H1 (cell line): ENCODE measurements around the gene MCC.

Experiments used
- ATF2 ChIP-seq: IDR thresholded peaks from 2 replicates; pipeline ENCODE4 v1.6.1; 2012; ENCODE audit warnings: low read length, inconsistent platforms
- BACH1 ChIP-seq: IDR thresholded peaks from 2 replicates; pipeline ENCODE4 v1.6.1; 2012; ENCODE audit warnings: low read length, improper control_type of control experiment
- CEBPB ChIP-seq: IDR thresholded peaks from 2 replicates; pipeline ENCODE4 v1.6.1; 2012; ENCODE audit warnings: low read depth, low read length
- CREB1 ChIP-seq: IDR thresholded peaks from 2 replicates; pipeline ENCODE4 v1.6.1; 2012; ENCODE audit warnings: inconsistent platforms
- CTCF ChIP-seq, 3 experiments: IDR thresholded peaks; 1 replicate in 2 of 3; 2 replicates in 1 of 3; pipeline versions ENCODE4 v1.5.1 to v1.6.1; 2011; ENCODE audit warnings: low read length in 3 of 3, mild to moderate bottlenecking in 3 of 3, inconsistent platforms in 2 of 3, low read depth in 1 of 3, moderate library complexity in 1 of 3; ENCODE audit not compliant: insufficient read depth in 1 of 3; ENCODE audit errors: control extremely low read depth in 1 of 3
- EZH2 ChIP-seq: fragments of 200-600 bp; sonication (generic); IDR thresholded peaks from 2 replicates; pipeline ENCODE4 v1.7.1; 2012; ENCODE audit warnings: low read depth, mild to moderate bottlenecking, moderate library complexity, low read length, inconsistent platforms; ENCODE audit not compliant: severe bottlenecking
- KDM1A ChIP-seq: fragments of 200-600, 300-600 bp; sonication (generic); IDR thresholded peaks from 2 replicates; pipeline ENCODE4 v1.7.1; 2016; ENCODE audit warnings: mild to moderate bottlenecking, low read length, borderline replicate concordance
- NRF1 ChIP-seq: IDR thresholded peaks from 2 replicates; pipeline ENCODE4 v1.6.1; 2011; ENCODE audit warnings: mild to moderate bottlenecking, low read depth, low read length, improper control_type of control experiment
- POLR2A ChIP-seq, 2 experiments: IDR thresholded peaks; 1 replicate in 1 of 2; 2 replicates in 1 of 2; pipeline ENCODE4 v1.6.1; 2011; ENCODE audit warnings: low read depth in 2 of 2, low read length in 2 of 2, mild to moderate bottlenecking in 2 of 2; ENCODE audit errors: control extremely low read depth in 1 of 2
- RFX5 ChIP-seq: IDR thresholded peaks from 2 replicates; pipeline ENCODE4 v1.6.1; 2011; ENCODE audit warnings: low read depth, low read length, improper control_type of control experiment, borderline replicate concordance
- SIN3A ChIP-seq, 2 experiments: IDR thresholded peaks in 1 of 2; conservative IDR thresholded peaks in 1 of 2; 2 replicates each; pipeline ENCODE4 v1.6.1; 2011 to 2012; ENCODE audit warnings: low read length in 2 of 2, improper control_type of control experiment in 1 of 2, low read depth in 1 of 2, mild to moderate bottlenecking in 1 of 2
- SUZ12 ChIP-seq: fragments of 200-600 bp; sonication (generic); IDR thresholded peaks from 2 replicates; pipeline ENCODE4 v1.6.1; 2012; ENCODE audit warnings: mild to moderate bottlenecking, inconsistent platforms, low read length, moderate library complexity, mixed read lengths
- ZNF274 ChIP-seq: IDR thresholded peaks from 2 replicates; pipeline ENCODE4 v1.7.0; 2012; ENCODE audit warnings: low read length, borderline replicate concordance; ENCODE audit errors: extremely low read depth

GRCh38 chr5:113295111-113295539, 193.1 kb downstream of the MCC start:
- TF ChIP-seq POLR2A (IDR thresholded peaks at IDR 0.05; ENCODE audit: control extremely low read depth in 1 of 2, low read depth in 2 of 2, low read length in 2 of 2): no peak
- TF ChIP-seq CTCF (IDR thresholded peaks at IDR 0.05; ENCODE audit: control extremely low read depth in 1 of 3, insufficient read depth in 1 of 3, low read depth in 1 of 3, low read length in 3 of 3): no peak
- no peak for TF ChIP-seq CEBPB
- TF ChIP-seq KDM1A: no peak
- no peak for TF ChIP-seq ATF2
- TF ChIP-seq SUZ12: no peak
- no peak for TF ChIP-seq SIN3A (conservative IDR thresholded peaks at IDR 0.05 in 1 of 2, IDR thresholded peaks at IDR 0.05 in 1 of 2; ENCODE audit: low read depth in 1 of 2, low read length in 2 of 2)
- no peak for TF ChIP-seq EZH2
- TF ChIP-seq RFX5: no peak
- no peak for TF ChIP-seq NRF1
- TF ChIP-seq ZNF274: no peak
- TF ChIP-seq BACH1: no peak
- no peak for TF ChIP-seq CREB1
